ENCODE results near the gene STX10. TPM values are rescaled to one million over a fixed set of nuclear protein-coding genes. Genes with fewer than 3 reads are reported as not detected.

The STX10 gene
- total RNA-seq = 51.8 and 72.5 TPM in 2 replicates

GRCh38 chr19:13150187-13150930, at the start of gene STX10, which contains the start of gene IER2:
TSS of gene STX10 (minus strand) at chr19:13150375. CDS start at chr19:13150173, 202 bp downstream.
TSS of gene IER2 (plus strand) at chr19:13150411. CDS start at chr19:13153187, 2,776 bp downstream.

GRCh38 chr19:13117772-13118423, 32.3 kb downstream of the STX10 start, which contains the start of gene NACC1:
TSS of gene NACC1 (plus strand) at chr19:13118264. CDS start at chr19:13135208, 16,944 bp downstream.

GRCh38 chr19:13116282-13117175, 33.6 kb downstream of the STX10 start, which contains the start of gene TRMT1:
TSS of gene TRMT1 (minus strand) at chr19:13116740. CDS start at chr19:13116399, 341 bp downstream.

GRCh38 chr19:13102666-13103580, 47.3 kb downstream of the STX10 start, which contains the start of gene LYL1:
TSS of gene LYL1 (minus strand) at chr19:13102858. CDS start at chr19:13101171, 1,687 bp downstream.

Other genes starting within 250 kb of the STX10 start
- 0.44 and 0.49 TPM in 2 replicates for gene SYCE2, start 231.1 kb downstream of the STX10 start, total RNA-seq
- gene FARSA, start 216.7 kb downstream of the STX10 start, total RNA-seq = 44.8 and 67.8 TPM in 2 replicates
- gene CALR, start 211.8 kb downstream of the STX10 start, total RNA-seq = 1,348 and 1,646 TPM in 2 replicates
- gene RAD23A, start 204.5 kb downstream of the STX10 start, total RNA-seq = 51.8 and 102 TPM in 2 replicates
- gene GADD45GIP1, start 193.2 kb downstream of the STX10 start, total RNA-seq = 20.0 and 20.4 TPM in 2 replicates
- under 0.01 and 0.06 TPM in 2 replicates for gene DAND5, start 180.8 kb downstream of the STX10 start, total RNA-seq
- gene NFIX, start 154.9 kb downstream of the STX10 start, total RNA-seq = 2.1 and 13.0 TPM in 2 replicates
- gene LYL1, start 47.5 kb downstream of the STX10 start, total RNA-seq = 23.5 and 32.2 TPM in 2 replicates
- gene TRMT1, start 33.6 kb downstream of the STX10 start, total RNA-seq = 22.3 and 40.7 TPM in 2 replicates
- 39.0 and 57.4 TPM in 2 replicates for gene NACC1, start 32.1 kb downstream of the STX10 start, total RNA-seq
- gene IER2, start within 50 bp of the STX10 start, total RNA-seq = 16.4 and 23.8 TPM in 2 replicates

All from bladder microvascular endothelial cell (primary cell).